GM12878 (cell line): Measurements from ENCODE around the gene RACK1. TPM values are rescaled to one million over a fixed set of nuclear protein-coding genes. Genes with fewer than 3 reads are reported as not detected.

Experiments
- DPF2 ChIP-seq: fragments of 450-650 bp; IDR thresholded peaks from 2 replicates; pipeline ENCODE4 v1.6.1; 2017; ENCODE audit warnings: mild to moderate bottlenecking
- MXI1 ChIP-seq: fragments of 150-350 bp; IDR thresholded peaks from 2 replicates; pipeline ENCODE4 v1.6.1; 2011; ENCODE audit warnings: low read depth, mild to moderate bottlenecking, inconsistent platforms, low read length, improper control_type of control experiment
- POU2F2 ChIP-seq: IDR thresholded peaks from 3 replicates; pipeline ENCODE4 v1.6.1; 2011; ENCODE audit warnings: low read depth, mild to moderate bottlenecking, low read length, borderline replicate concordance
- SKIL ChIP-seq: fragments of 450-650 bp; IDR thresholded peaks from 2 replicates; pipeline ENCODE4 v1.6.1; 2017; ENCODE audit warnings: mild to moderate bottlenecking, low read depth, inconsistent platforms; ENCODE audit not compliant: poor library complexity, severe bottlenecking
- TCF3 ChIP-seq: IDR thresholded peaks from 2 replicates; pipeline ENCODE4 v1.6.1; 2012; ENCODE audit warnings: low read depth, mild to moderate bottlenecking, low read length, borderline replicate concordance; ENCODE audit not compliant: insufficient read depth
- ZBED1 ChIP-seq: IDR thresholded peaks from 2 replicates; pipeline ENCODE4 v1.6.1; 2016; ENCODE audit warnings: borderline replicate concordance
- polyA plus RNA-seq, 11 experiments: library from polyadenylated mRNA; depleted of rRNA in 4 of 11; unstranded in 6 of 11; stranded (reverse) in 5 of 11; fragments of >200 nt; fragmentation: Nextera tagmentation in 4 of 11; fragmentation: Illumina TruSeq in 1 of 11; extraction: Ambion mirVana in 4 of 11; extraction: Trizol in 1 of 11; gene quantifications; 1 replicate in 1 of 11; 2 replicates in 10 of 11; pipeline versions ENCODE4 v1.2.1 to v1.2.3, GENCODE V29; 2011 to 2016; ENCODE audit warnings: inconsistent platforms in 2 of 11, missing spikeins in 2 of 11, low read depth in 1 of 11
- total RNA-seq, 4 experiments: library from RNA; depleted of rRNA in 3 of 4; stranded (reverse); fragments of >200 nt in 3 of 4; fragmentation: Illumina TruSeq in 1 of 4; extraction: Trizol in 1 of 4; gene quantifications; 2 replicates each; pipeline versions ENCODE4 v1.2.1 to v1.2.3, GENCODE V29; 2013 to 2021
- TF ChIP-seq, protein P1 (sequence below): IDR thresholded peaks from 2 replicates; pipeline ENCODE4 v1.6.1; 2012; ENCODE audit warnings: low read length, inconsistent platforms

RACK1 gene
- total and polyA plus RNA-seq, 10 of the 15 experiments (the other 5 are each of a cell fraction or from before 2014, with no cell fraction given) = 1,365 to 6,584 (median 4,167) TPM

GRCh38 chr5:181207960-181208253 lies 35.8 kb downstream of the RACK1 start (continued):
- no peak for TF ChIP-seq TCF3
- no peak for TF ChIP-seq SKIL
- TF ChIP-seq, protein P1, sequence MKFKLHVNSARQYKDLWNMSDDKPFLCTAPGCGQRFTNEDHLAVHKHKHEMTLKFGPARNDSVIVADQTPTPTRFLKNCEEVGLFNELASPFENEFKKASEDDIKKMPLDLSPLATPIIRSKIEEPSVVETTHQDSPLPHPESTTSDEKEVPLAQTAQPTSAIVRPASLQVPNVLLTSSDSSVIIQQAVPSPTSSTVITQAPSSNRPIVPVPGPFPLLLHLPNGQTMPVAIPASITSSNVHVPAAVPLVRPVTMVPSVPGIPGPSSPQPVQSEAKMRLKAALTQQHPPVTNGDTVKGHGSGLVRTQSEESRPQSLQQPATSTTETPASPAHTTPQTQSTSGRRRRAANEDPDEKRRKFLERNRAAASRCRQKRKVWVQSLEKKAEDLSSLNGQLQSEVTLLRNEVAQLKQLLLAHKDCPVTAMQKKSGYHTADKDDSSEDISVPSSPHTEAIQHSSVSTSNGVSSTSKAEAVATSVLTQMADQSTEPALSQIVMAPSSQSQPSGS = 0 out of 2 replicates have a peak, but pooled peaks have one; percentile 5
- no peak for TF ChIP-seq POU2F2
- no peak for TF ChIP-seq MXI1
- no peak for TF ChIP-seq DPF2
- TF ChIP-seq ZBED1 = no peak
